Measurements from ENCODE around the gene SLC8A2. TPM values are rescaled to one million over a fixed set of nuclear protein-coding genes. Genes with fewer than 3 reads are reported as not detected.

The SLC8A2 gene
- polyA plus RNA-seq, 1 donor from 2014 or later: 14.1 TPM

DNA sequence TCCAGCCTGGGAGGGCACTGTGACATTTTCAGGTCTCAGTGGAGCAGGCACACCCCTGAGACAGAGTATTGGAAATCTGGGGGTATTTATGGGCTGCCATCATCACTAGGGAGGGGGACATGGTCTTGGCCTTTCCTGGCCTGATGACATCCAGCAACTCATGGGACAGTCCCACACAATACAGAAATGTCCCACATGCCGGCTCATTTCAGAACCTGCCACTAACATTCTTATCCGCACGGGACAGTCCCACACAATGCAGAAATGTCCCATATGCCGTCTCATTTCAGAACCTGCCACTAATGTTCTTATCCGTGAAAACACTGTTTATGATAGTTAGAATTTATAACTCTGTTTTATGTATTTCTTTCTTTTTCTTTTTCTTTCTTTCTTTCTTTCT, 9.8 kb downstream of the SLC8A2 start:
- no peak overlapping the region for H2AFZ ChIP-seq (ENCODE audit: low read depth, low read length)

DNA sequence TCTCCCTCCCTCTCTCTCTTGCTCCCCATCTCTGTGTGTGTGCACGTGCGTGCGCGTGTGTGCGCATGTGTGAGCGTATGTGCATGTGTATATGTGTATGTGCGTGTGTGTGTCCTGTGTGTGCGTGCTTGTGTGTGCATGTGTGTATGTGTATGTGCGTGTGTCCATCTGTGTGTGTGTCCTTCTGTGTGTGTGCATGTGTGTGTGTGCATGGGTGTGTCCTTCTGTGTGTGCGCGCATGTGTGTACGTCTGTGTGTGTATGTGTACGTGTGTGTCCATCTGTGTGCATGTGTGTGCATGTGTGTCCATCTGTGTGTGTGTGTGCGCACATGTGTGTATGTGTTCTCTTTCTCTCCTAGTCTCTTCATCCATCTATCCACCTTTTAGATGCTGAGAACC, 12.2 kb downstream of the SLC8A2 start:
- Histone ChIP-seq H3K27me3 (ENCODE audit: insufficient read depth, low read depth, low read length) (peaks cover 4% of the 10 kb centered on the region), H3K79me2 (replicated peaks; ENCODE audit: insufficient read depth, low read length) (no peaks in the 10 kb centered on the region), H3K9ac (ENCODE audit: low read length) (no peak overlapping the region), H2AFZ (ENCODE audit: low read depth, low read length) (no peak overlapping the region), H3K4me3 (ENCODE audit: low read length) (no peak overlapping the region), H3K27ac (ENCODE audit: low read length) (no peak overlapping the region), H3K36me3 (ENCODE audit: insufficient read depth, low read length) (peaks cover 8% of the 10 kb centered on the region), H3F3A (ENCODE audit: insufficient read depth, low read length, poor library complexity, severe bottlenecking) (no peaks in the 10 kb centered on the region), H3K9me3 (ENCODE audit: low read length) (peaks cover 10% of the 10 kb centered on the region), H4K20me1 (ENCODE audit: insufficient read depth) (no peaks in the 10 kb centered on the region), H3K4me2 (ENCODE audit: low read length) (no peak overlapping the region), H3K9me2 (ENCODE audit: insufficient read depth, low read length) (no peaks in the 10 kb centered on the region)
- TF ChIP-seq RAD21 (conservative IDR thresholded peaks at IDR 0.05) (no peak), EP300 (conservative IDR thresholded peaks at IDR 0.05; ENCODE audit: poor library complexity, severe bottlenecking) (no peak)

More for the DNA sequence above, 9.8 kb downstream of the SLC8A2 start:
- Histone ChIP-seq H3K9me2 (ENCODE audit: insufficient read depth, low read length) (no peaks in the 10 kb centered on the region), H3K27me3 (ENCODE audit: insufficient read depth, low read depth, low read length) (peaks cover 4% of the 10 kb centered on the region), H3F3A (ENCODE audit: insufficient read depth, low read length, poor library complexity, severe bottlenecking) (no peaks in the 10 kb centered on the region), H3K4me2 (ENCODE audit: low read length) (no peak overlapping the region), H3K27ac (ENCODE audit: low read length) (no peak overlapping the region), H3K79me2 (replicated peaks; ENCODE audit: insufficient read depth, low read length) (no peaks in the 10 kb centered on the region), H3K4me3 (ENCODE audit: low read length) (no peak overlapping the region), H3K9ac (ENCODE audit: low read length) (no peak overlapping the region), H3K36me3 (ENCODE audit: insufficient read depth, low read length) (no peaks in the 10 kb centered on the region), H3K9me3 (ENCODE audit: low read length) (no peaks in the 10 kb centered on the region), H4K20me1 (ENCODE audit: insufficient read depth) (no peaks in the 10 kb centered on the region)
- TF ChIP-seq, protein P1, sequence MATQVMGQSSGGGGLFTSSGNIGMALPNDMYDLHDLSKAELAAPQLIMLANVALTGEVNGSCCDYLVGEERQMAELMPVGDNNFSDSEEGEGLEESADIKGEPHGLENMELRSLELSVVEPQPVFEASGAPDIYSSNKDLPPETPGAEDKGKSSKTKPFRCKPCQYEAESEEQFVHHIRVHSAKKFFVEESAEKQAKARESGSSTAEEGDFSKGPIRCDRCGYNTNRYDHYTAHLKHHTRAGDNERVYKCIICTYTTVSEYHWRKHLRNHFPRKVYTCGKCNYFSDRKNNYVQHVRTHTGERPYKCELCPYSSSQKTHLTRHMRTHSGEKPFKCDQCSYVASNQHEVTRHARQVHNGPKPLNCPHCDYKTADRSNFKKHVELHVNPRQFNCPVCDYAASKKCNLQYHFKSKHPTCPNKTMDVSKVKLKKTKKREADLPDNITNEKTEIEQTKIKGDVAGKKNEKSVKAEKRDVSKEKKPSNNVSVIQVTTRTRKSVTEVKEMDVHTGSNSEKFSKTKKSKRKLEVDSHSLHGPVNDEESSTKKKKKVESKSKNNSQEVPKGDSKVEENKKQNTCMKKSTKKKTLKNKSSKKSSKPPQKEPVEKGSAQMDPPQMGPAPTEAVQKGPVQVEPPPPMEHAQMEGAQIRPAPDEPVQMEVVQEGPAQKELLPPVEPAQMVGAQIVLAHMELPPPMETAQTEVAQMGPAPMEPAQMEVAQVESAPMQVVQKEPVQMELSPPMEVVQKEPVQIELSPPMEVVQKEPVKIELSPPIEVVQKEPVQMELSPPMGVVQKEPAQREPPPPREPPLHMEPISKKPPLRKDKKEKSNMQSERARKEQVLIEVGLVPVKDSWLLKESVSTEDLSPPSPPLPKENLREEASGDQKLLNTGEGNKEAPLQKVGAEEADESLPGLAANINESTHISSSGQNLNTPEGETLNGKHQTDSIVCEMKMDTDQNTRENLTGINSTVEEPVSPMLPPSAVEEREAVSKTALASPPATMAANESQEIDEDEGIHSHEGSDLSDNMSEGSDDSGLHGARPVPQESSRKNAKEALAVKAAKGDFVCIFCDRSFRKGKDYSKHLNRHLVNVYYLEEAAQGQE (IDR thresholded peaks at IDR 0.05; ENCODE audit: borderline replicate concordance): no peak
- TF ChIP-seq POLR2AphosphoS5 (IDR thresholded peaks at IDR 0.05) (no peak), MXI1 (conservative IDR thresholded peaks at IDR 0.05; ENCODE audit: poor library complexity, severe bottlenecking) (no peak), EP300 (conservative IDR thresholded peaks at IDR 0.05; ENCODE audit: poor library complexity, severe bottlenecking) (no peak), RAD21 (conservative IDR thresholded peaks at IDR 0.05) (no peak), TAF1 (IDR thresholded peaks at IDR 0.05; ENCODE audit: low read depth) (no peak), SMC3 (conservative IDR thresholded peaks at IDR 0.05; ENCODE audit: poor library complexity) (no peak)
- TF ChIP-seq, protein P2, sequence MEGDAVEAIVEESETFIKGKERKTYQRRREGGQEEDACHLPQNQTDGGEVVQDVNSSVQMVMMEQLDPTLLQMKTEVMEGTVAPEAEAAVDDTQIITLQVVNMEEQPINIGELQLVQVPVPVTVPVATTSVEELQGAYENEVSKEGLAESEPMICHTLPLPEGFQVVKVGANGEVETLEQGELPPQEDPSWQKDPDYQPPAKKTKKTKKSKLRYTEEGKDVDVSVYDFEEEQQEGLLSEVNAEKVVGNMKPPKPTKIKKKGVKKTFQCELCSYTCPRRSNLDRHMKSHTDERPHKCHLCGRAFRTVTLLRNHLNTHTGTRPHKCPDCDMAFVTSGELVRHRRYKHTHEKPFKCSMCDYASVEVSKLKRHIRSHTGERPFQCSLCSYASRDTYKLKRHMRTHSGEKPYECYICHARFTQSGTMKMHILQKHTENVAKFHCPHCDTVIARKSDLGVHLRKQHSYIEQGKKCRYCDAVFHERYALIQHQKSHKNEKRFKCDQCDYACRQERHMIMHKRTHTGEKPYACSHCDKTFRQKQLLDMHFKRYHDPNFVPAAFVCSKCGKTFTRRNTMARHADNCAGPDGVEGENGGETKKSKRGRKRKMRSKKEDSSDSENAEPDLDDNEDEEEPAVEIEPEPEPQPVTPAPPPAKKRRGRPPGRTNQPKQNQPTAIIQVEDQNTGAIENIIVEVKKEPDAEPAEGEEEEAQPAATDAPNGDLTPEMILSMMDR (IDR thresholded peaks at IDR 0.05; ENCODE audit: poor library complexity, severe bottlenecking): no peak

DNA sequence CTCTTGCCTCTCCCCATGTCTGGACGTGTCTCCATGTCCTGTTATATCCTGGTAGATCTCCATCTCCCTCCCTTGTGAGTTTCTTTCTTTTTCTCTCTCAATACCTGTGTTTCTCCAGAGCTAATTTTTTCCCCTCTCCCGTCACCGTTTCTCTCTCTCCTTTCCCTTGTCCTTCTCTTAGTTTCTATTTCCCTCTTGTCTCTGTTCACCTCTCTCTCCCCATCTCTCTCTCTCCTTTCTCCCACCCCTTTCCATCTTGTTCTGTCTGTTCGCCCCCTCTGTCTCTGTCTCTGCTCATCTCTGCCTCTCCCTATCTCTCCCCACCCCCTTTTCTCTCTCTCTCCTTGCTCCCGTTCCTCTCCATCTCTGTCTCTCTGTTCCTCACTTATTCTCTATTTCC, 13.0 kb downstream of the SLC8A2 start:
- Histone ChIP-seq H3K9me2 (ENCODE audit: insufficient read depth, low read length) (no peaks in the 10 kb centered on the region), H3F3A (ENCODE audit: insufficient read depth, low read length, poor library complexity, severe bottlenecking) (no peaks in the 10 kb centered on the region), H3K4me3 (ENCODE audit: low read length) (no peak overlapping the region), H3K27me3 (ENCODE audit: insufficient read depth, low read depth, low read length) (peaks cover 4% of the 10 kb centered on the region), H3K9me3 (ENCODE audit: low read length) (peaks cover 10% of the 10 kb centered on the region), H3K36me3 (ENCODE audit: insufficient read depth, low read length) (peaks cover 8% of the 10 kb centered on the region), H3K4me2 (ENCODE audit: low read length) (no peak overlapping the region), H3K9ac (ENCODE audit: low read length) (no peak overlapping the region), H4K20me1 (ENCODE audit: insufficient read depth) (no peaks in the 10 kb centered on the region), H3K79me2 (replicated peaks; ENCODE audit: insufficient read depth, low read length) (no peaks in the 10 kb centered on the region), H3K27ac (ENCODE audit: low read length) (no peak overlapping the region), H2AFZ (ENCODE audit: low read depth, low read length) (no peak overlapping the region)
- TF ChIP-seq, protein P2 (IDR thresholded peaks at IDR 0.05; ENCODE audit: poor library complexity, severe bottlenecking): no peak
- no peak for TF ChIP-seq EZH2 (IDR thresholded peaks at IDR 0.05; ENCODE audit: borderline replicate concordance, insufficient read depth, low read length, poor library complexity, severe bottlenecking)
- TF ChIP-seq MXI1 (conservative IDR thresholded peaks at IDR 0.05; ENCODE audit: poor library complexity, severe bottlenecking): no peak
- no peak for TF ChIP-seq TAF1 (IDR thresholded peaks at IDR 0.05; ENCODE audit: low read depth)
- TF ChIP-seq SMC3 (conservative IDR thresholded peaks at IDR 0.05; ENCODE audit: poor library complexity): no peak
- TF ChIP-seq, protein P1 (IDR thresholded peaks at IDR 0.05; ENCODE audit: borderline replicate concordance): no peak
- TF ChIP-seq EP300 (conservative IDR thresholded peaks at IDR 0.05; ENCODE audit: poor library complexity, severe bottlenecking): no peak
- no peak for TF ChIP-seq POLR2AphosphoS5 (IDR thresholded peaks at IDR 0.05)
- no peak for TF ChIP-seq RAD21 (conservative IDR thresholded peaks at IDR 0.05)
